B cell (primary cell): Measurements from ENCODE around the gene C6orf52.

Experiments
- CTCF ChIP-seq: fragments of 200-600 bp; IDR thresholded peaks from one replicate; pipeline ENCODE4 v1.8.0; 2022; ENCODE audit warnings: antibody characterized with exemption, mild to moderate bottlenecking
- EZH2 ChIP-seq: IDR thresholded peaks from 2 replicates; pipeline ENCODE4 v1.6.1; 2012; ENCODE audit warnings: borderline replicate concordance, low read depth, mild to moderate bottlenecking, moderate library complexity, low read length; ENCODE audit not compliant: insufficient read depth, poor library complexity, severe bottlenecking

GRCh38 chr6:10644225-10644624 is 50.2 kb downstream of the C6orf52 start:
- TF ChIP-seq CTCF: peak; percentile 12
- TF ChIP-seq EZH2: no peak
